ENCODE results near the gene ZEB2. TPM values are rescaled to one million over a fixed set of nuclear protein-coding genes. Genes with fewer than 3 reads are reported as not detected.

Gene ZEB2
- total RNA-seq, 1 donor from 2014 or later, result 89.1 TPM

DNA sequence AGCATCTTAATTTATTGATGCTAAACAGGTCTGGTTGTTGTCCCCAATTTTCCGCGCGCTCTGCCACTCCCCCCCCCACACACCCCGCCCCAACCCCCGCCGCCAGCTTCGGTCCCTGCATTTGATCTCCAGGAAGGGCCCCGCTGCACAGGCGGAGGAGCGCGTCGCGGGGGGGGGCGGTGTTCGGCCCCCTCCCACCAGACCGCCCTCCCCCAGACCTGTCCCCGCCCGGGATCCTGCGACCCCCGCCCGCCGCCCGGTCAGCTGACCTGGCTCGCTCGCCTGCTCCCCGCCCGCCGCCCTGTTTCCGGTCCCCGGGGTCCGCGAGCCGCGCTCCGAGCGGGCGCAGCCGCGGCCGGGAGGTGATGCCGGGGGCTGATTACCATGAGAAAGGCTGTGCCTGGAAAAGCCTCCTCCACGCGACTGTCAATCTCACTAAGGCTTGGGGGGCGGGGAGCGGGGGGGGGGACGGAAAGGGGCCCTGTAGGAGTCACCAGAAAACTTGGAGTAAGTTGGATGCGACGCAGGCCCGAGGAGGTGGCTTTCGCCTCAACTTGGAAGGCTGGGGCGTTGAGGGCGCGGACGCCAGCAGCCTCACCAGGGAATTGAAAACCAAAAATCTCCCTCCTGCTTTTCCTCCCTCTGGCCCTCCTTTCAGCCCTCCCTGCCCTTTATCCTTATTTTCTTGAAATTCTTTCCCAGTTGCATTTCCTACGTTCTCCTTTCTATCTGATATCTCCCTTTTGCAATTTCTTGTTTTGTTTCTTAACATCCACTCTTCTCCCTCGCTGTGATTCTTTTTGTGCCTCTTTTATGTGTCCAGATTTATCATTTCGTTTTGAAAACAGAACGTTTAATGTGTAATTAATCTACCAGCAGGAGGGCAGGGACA is 4.4 kb upstream of the ZEB2 start:
- peak overlapping the region; percentile 85 for H3K4me3 ChIP-seq
- no peaks in the 10 kb centered on the region for H3K27me3 ChIP-seq (ENCODE audit: low read depth)
- no peaks in the 10 kb centered on the region for H3K9me3 ChIP-seq (replicated peaks)
- no peaks in the 10 kb centered on the region for H3K36me3 ChIP-seq
- intact Hi-C loops (cut with micrococcal nuclease), result loop anchor here (10.0 kb wide), 1 partner anchor 350 kb away; no protein-coding TSS in a partner anchor
- DNase-seq, result peak; percentile 73
- peaks cover 36% of the 10 kb centered on the region for H3K4me1 ChIP-seq
- TF ChIP-seq CTCF (IDR thresholded peaks at IDR 0.05; ENCODE audit: borderline replicate concordance), result no peak
- H3K27ac ChIP-seq (replicated peaks), result peak overlapping the region; percentile 98

- no peaks in the 10 kb centered on the region for H3K9me3 ChIP-seq (replicated peaks)
- H3K27me3 ChIP-seq (ENCODE audit: low read depth), result no peaks in the 10 kb centered on the region
- DNase-seq, result no peak
- H3K4me3 ChIP-seq, result peak overlapping the region; percentile 85
- peaks cover 38% of the 10 kb centered on the region for H3K4me1 ChIP-seq
- H3K36me3 ChIP-seq, result no peaks in the 10 kb centered on the region
- no peak for TF ChIP-seq CTCF (IDR thresholded peaks at IDR 0.05; ENCODE audit: borderline replicate concordance)
- peak overlapping the region; percentile 98 for H3K27ac ChIP-seq (replicated peaks)
- intact Hi-C loops (cut with micrococcal nuclease), result loop anchor here (10.0 kb wide), 1 partner anchor 351 kb away; no protein-coding TSS in a partner anchor
These were observed 3.7 kb upstream of the ZEB2 start for GRCh38 chr2:144523596-144524117.

GRCh38 chr2:144522897-144523595 is 3.1 kb upstream of the ZEB2 start:
- no peaks in the 10 kb centered on the region for H3K9me3 ChIP-seq (replicated peaks)
- H3K4me3 ChIP-seq, result peak overlapping the region; percentile 85
- no peaks in the 10 kb centered on the region for H3K27me3 ChIP-seq (ENCODE audit: low read depth)
- TF ChIP-seq CTCF (IDR thresholded peaks at IDR 0.05; ENCODE audit: borderline replicate concordance), result no peak
- intact Hi-C loops (cut with micrococcal nuclease), result loop anchor here (10.0 kb wide), 1 partner anchor 352 kb away; no protein-coding TSS in a partner anchor
- H3K4me1 ChIP-seq, result peaks cover 44% of the 10 kb centered on the region
- no peaks in the 10 kb centered on the region for H3K36me3 ChIP-seq
- peak; percentile 56 for DNase-seq
- peak overlapping the region; percentile 98 for H3K27ac ChIP-seq (replicated peaks)

DNA sequence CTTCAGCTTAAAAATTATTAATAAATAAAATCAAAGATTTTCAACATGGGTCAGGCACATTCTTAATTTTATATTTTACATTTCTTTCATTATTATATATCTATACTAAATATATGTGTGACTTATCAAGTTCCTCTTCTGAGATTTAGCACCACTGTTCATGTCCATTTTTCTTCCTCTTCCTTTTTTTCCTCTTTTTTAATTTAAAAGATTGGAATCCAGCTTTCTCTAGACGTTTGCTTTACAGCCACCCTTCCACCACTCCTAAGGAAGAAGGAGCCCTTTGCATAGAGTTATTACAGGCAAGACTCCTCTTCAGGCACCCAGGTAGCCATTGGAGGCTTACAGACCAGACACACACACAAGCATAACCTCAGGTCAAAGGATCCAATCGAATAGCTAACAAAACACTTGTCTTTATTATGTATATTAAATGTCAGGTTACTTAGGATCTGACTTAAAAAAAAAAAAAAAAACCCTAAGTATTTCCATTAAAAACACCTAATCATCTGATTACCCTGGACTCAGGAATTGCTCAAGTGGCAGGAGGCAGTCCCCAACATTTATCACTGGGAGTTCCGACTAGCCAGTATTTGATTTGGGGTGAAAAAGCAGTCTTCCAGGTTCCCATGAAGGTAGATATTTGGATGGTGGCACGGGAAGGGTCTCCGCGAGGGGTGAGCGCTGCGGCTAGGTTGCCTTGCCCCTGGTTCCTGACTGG is 2.4 kb upstream of the ZEB2 start:
- no peaks in the 10 kb centered on the region for H3K27me3 ChIP-seq (ENCODE audit: low read depth)
- peaks cover 49% of the 10 kb centered on the region for H3K4me1 ChIP-seq
- H3K27ac ChIP-seq (replicated peaks), result peak overlapping the region; percentile 98
- H3K9me3 ChIP-seq (replicated peaks), result no peaks in the 10 kb centered on the region
- no peak for DNase-seq
- no peak for TF ChIP-seq CTCF (IDR thresholded peaks at IDR 0.05; ENCODE audit: borderline replicate concordance)
- intact Hi-C loops (cut with micrococcal nuclease), result loop anchor here (10.0 kb wide), 1 partner anchor 352 kb away; no protein-coding TSS in a partner anchor
- no peaks in the 10 kb centered on the region for H3K36me3 ChIP-seq
- peak overlapping the region; percentile 85 for H3K4me3 ChIP-seq

GRCh38 chr2:144521686-144522085 is 1.8 kb upstream of the ZEB2 start:
- peaks cover 2% of the 10 kb centered on the region for H3K27me3 ChIP-seq (ENCODE audit: low read depth)

More at GRCh38 chr2:144521686-144522085, 1.8 kb upstream of the ZEB2 start:
- intact Hi-C loops (cut with micrococcal nuclease), result loop anchor here (10.0 kb wide), 1 partner anchor 353 kb away; no protein-coding TSS in a partner anchor
- H3K4me3 ChIP-seq, result peak overlapping the region; percentile 85
- DNase-seq, result no peak
- no peaks in the 10 kb centered on the region for H3K36me3 ChIP-seq
- H3K27ac ChIP-seq (replicated peaks), result peak overlapping the region; percentile 98
- H3K9me3 ChIP-seq (replicated peaks), result no peaks in the 10 kb centered on the region
- H3K4me1 ChIP-seq, result peaks cover 53% of the 10 kb centered on the region
- no peak for TF ChIP-seq CTCF (IDR thresholded peaks at IDR 0.05; ENCODE audit: borderline replicate concordance)
